ENCODE results near the gene ENTPD2. TPM values are rescaled to one million over a fixed set of nuclear protein-coding genes. Genes with fewer than 3 reads are reported as not detected.

ENTPD2 gene
- total and polyA plus RNA-seq, 2 donors (not counting 3 experiments of a cell fraction or from before 2014, with no cell fraction given) = not detected

DNA sequence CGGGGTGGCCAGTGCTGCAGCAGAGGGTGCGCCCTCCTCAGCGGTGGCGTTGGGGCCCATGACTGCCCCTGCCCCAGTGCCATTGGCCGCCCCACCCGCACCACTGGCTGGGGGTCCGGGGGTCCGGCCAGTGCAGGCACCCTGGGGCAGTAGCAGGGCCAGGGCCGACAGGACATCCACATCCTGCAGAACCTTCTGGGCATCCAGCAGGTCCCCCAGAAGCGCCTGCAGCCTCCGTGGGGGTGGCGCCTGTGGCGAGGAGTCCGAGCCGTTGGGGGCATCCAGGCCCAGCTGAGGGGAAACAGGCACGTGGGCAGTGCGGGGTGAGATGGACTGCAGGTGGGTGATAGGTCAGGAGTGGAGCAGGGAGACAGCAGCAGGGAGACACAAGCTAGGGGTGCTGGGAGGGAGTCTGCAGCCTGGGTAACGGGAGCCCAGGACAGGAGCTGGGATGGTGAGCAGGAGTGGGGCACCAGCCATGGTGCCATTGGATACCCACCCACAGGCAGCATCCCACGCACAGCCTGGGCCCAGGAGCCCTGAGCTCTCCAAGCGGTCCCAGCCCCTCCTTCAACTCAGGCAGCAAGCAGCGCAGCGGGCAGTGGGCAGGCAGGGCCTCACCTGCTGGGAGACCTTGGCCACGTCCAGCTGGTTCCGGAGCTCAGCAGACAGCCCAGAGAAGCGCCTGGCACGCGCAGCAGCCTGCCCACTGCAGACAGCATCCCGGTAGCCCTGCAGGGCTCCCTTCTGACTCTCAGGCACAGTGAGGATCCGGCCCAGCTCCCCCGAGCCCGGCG lies 32.9 kb downstream of the ENTPD2 start:
- H2AFZ ChIP-seq (ENCODE audit: low read depth, low read length) = no peak overlapping the region
- H3K79me2 ChIP-seq (ENCODE audit: control insufficient read depth, insufficient read depth, low read length) = no peaks in the 10 kb centered on the region
- H3K27me3 ChIP-seq (ENCODE audit: control insufficient read depth in 2 of 2, insufficient read depth in 2 of 2, low read length in 2 of 2) = no peaks in the 10 kb centered on the region
- H4K20me1 ChIP-seq (replicated peaks; ENCODE audit: control insufficient read depth, extremely low read depth, insufficient read depth, low read length) = no peaks in the 10 kb centered on the region
- TF ChIP-seq POLR2AphosphoS5 (IDR thresholded peaks at IDR 0.05; ENCODE audit: insufficient read depth, low read depth, low read length) (no peak), FOS (IDR thresholded peaks at IDR 0.05; ENCODE audit: borderline replicate concordance, insufficient read depth, low read length) (no peak), MAX (IDR thresholded peaks at IDR 0.05; ENCODE audit: insufficient read depth, insufficient read length) (no peak), POLR2A (IDR thresholded peaks at IDR 0.05; ENCODE audit: low read depth, low read length) (no peak), EZH2 (IDR thresholded peaks at IDR 0.05; ENCODE audit: borderline replicate concordance, low read depth, low read length, severe bottlenecking) (no peak), JUN (IDR thresholded peaks at IDR 0.05; ENCODE audit: borderline replicate concordance, insufficient read depth, insufficient read length, low read depth) (no peak)
- intact Hi-C loops (cut with micrococcal nuclease) (no loop called here), dilution Hi-C loops (cut with MboI; ENCODE audit: extremely low pct_ligation_motif_present, low sequenced_read_pairs) (no loop called here)
- FAIRE-seq (no peak), DNase-seq (ENCODE audit: low read depth, low spot score) (no peak)
- H3K9me1 ChIP-seq (replicated peaks; ENCODE audit: control insufficient read depth, extremely low read depth, insufficient read depth, low read length) = no peaks in the 10 kb centered on the region
- BruUV-seq (replicated peaks) = no TSS peak
- H3K9me3 ChIP-seq (replicated peaks; ENCODE audit: control insufficient read depth, insufficient read depth, low read length) = no peaks in the 10 kb centered on the region
- H3K4me1 ChIP-seq (ENCODE audit: control insufficient read depth, extremely low read depth, insufficient read depth, low read length) = no peaks in the 10 kb centered on the region
- ChIA-PET CTCF (interaction anchor here (1.4 to 1.8 kb wide), 3 partner anchors 8 to 23 kb away, joined by 3 to 17 read pairs (median 4); no protein-coding TSS in a partner anchor), POLR2A (no interaction called here)
- no peak overlapping the region for H3K4me2 ChIP-seq (ENCODE audit: insufficient read depth, low read length)
- no peak overlapping the region for H3K4me3 ChIP-seq (replicated peaks in 1 of 3; ENCODE audit: insufficient read depth in 1 of 3, low read depth in 1 of 3, low read length in 3 of 3)
- no peaks in the 10 kb centered on the region for H3K36me3 ChIP-seq (ENCODE audit: control insufficient read depth in 2 of 2, extremely low read depth in 1 of 2, insufficient read depth in 2 of 2, low read length in 2 of 2)
- no peak overlapping the region for H3K9ac ChIP-seq (replicated peaks; ENCODE audit: extremely low read depth, insufficient read depth, low read length)
- H3K27ac ChIP-seq (ENCODE audit: insufficient read depth, low read depth, low read length) = no peak overlapping the region
